Neural cell (in vitro differentiated cells): ENCODE data around the gene LHFPL6. TPM values are rescaled to one million over a fixed set of nuclear protein-coding genes. Genes with fewer than 3 reads are reported as not detected.

Experiments used
- H2AFZ ChIP-seq: fragments of 200-600, 300-800 bp; sonication (generic), shearing (Covaris generic); 2 replicates; pipeline ENCODE4 v1.6.0; 2014; ENCODE audit warnings: low read depth, mild to moderate bottlenecking, antibody characterized with exemption, low read length, moderate library complexity
- H3F3A ChIP-seq: fragments of 200-600 bp; shearing (Covaris generic); 2 replicates; pipeline ENCODE4 v1.6.1; 2016; ENCODE audit warnings: mild to moderate bottlenecking, moderate library complexity, mixed read lengths, antibody characterized with exemption, low read length; ENCODE audit not compliant: insufficient read depth, poor library complexity, severe bottlenecking
- H3K27ac ChIP-seq: fragments of 200-600, 300-800 bp; sonication (generic), shearing (Covaris generic); 2 replicates; pipeline ENCODE4 v1.5.1; 2014; ENCODE audit warnings: mild to moderate bottlenecking, low read length, moderate library complexity
- H3K27me3 ChIP-seq: fragments of 300-800, 200-600 bp; sonication (generic), shearing (Covaris generic); 2 replicates; pipeline ENCODE4 v1.6.0; 2014; ENCODE audit warnings: mild to moderate bottlenecking, low read depth, low read length, moderate library complexity; ENCODE audit not compliant: insufficient read depth
- H3K36me3 ChIP-seq: fragments of 300-800, 200-600 bp; sonication (generic), shearing (Covaris generic); 2 replicates; pipeline ENCODE4 v1.5.1; 2014; ENCODE audit warnings: mild to moderate bottlenecking, antibody characterized with exemption, low read length, moderate library complexity; ENCODE audit not compliant: insufficient read depth
- H3K4me2 ChIP-seq: fragments of 300-800, 200-600 bp; sonication (generic), shearing (Covaris generic); 2 replicates; pipeline ENCODE4 v1.6.0; 2014; ENCODE audit warnings: mild to moderate bottlenecking, low read length
- H3K4me3 ChIP-seq: fragments of 300-800, 200-600 bp; sonication (generic), shearing (Covaris generic); 2 replicates; pipeline ENCODE4 v1.5.1; 2014; ENCODE audit warnings: mild to moderate bottlenecking, low read length, moderate library complexity
- H3K79me2 ChIP-seq: fragments of 200-600 bp; shearing (Covaris generic); replicated peaks from 2 replicates; pipeline ENCODE4 v1.6.0; 2014; ENCODE audit warnings: mild to moderate bottlenecking, low read length, moderate library complexity; ENCODE audit not compliant: insufficient read depth
- H3K9ac ChIP-seq: fragments of 300-800, 200-600 bp; sonication (generic), shearing (Covaris generic); 2 replicates; pipeline ENCODE4 v1.6.1; 2016; ENCODE audit warnings: mild to moderate bottlenecking, low read length, mixed read lengths
- H3K9me2 ChIP-seq: fragments of 200-600 bp; shearing (Covaris generic); 2 replicates; pipeline ENCODE4 v1.6.1; 2016; ENCODE audit warnings: mild to moderate bottlenecking, low read length, mixed read lengths; ENCODE audit not compliant: insufficient read depth
- H3K9me3 ChIP-seq: fragments of 200-600, 300-800 bp; sonication (generic), shearing (Covaris generic); 2 replicates; pipeline ENCODE4 v1.6.1; 2016; ENCODE audit warnings: mild to moderate bottlenecking, mixed run types, low read length, moderate library complexity, mixed read lengths
- H4K20me1 ChIP-seq: fragments of 200-600 bp; shearing (Covaris generic); 2 replicates; pipeline ENCODE4 v1.6.1; 2016; ENCODE audit warnings: mild to moderate bottlenecking, mixed run types; ENCODE audit not compliant: insufficient read depth
- CTCF ChIP-seq: fragments of 450-650 bp; IDR thresholded peaks from 2 replicates; pipeline ENCODE4 v1.5.1; 2014; ENCODE audit warnings: antibody characterized with exemption, mild to moderate bottlenecking, moderate library complexity; ENCODE audit not compliant: poor library complexity, severe bottlenecking
- EZH2 ChIP-seq: fragments of 200-600, 300-800 bp; shearing (Covaris generic), sonication (generic); IDR thresholded peaks from 2 replicates; pipeline ENCODE4 v1.6.1; 2014; ENCODE audit warnings: antibody characterized with exemption, low read length, borderline replicate concordance, mild to moderate bottlenecking; ENCODE audit not compliant: insufficient read depth, poor library complexity, severe bottlenecking
- MXI1 ChIP-seq: fragments of 450-650 bp; conservative IDR thresholded peaks from 2 replicates; pipeline ENCODE4 v1.6.1; 2014; ENCODE audit warnings: antibody characterized with exemption, mild to moderate bottlenecking; ENCODE audit not compliant: poor library complexity, severe bottlenecking
- POLR2AphosphoS5 ChIP-seq: IDR thresholded peaks from 2 replicates; pipeline ENCODE4 v1.6.1; 2012
- RAD21 ChIP-seq: fragments of 450-650 bp; conservative IDR thresholded peaks from 2 replicates; pipeline ENCODE4 v1.6.1; 2014; ENCODE audit warnings: antibody characterized with exemption, mild to moderate bottlenecking, moderate library complexity
- TAF1 ChIP-seq: IDR thresholded peaks from 2 replicates; pipeline ENCODE4 v1.6.1; 2012; ENCODE audit warnings: low read depth
- polyA plus RNA-seq: library from polyadenylated mRNA; depleted of rRNA; stranded (reverse); fragments of >200 nt; gene quantifications from 2 replicates; pipeline ENCODE4 v1.2.3, GENCODE V29; 2014
- TF ChIP-seq, protein P1 (sequence below): IDR thresholded peaks from 2 replicates; pipeline ENCODE4 v1.6.1; 2012; ENCODE audit warnings: borderline replicate concordance

Gene LHFPL6
- polyA plus RNA-seq, 1 donor from 2014 or later, result 36.3 TPM

- Histone ChIP-seq H3K4me3 (peak overlapping the region; percentile 3), H3K9me2 (no peaks in the 10 kb centered on the region), H3K27ac (no peak overlapping the region), H3K36me3 (no peaks in the 10 kb centered on the region), H3K4me2 (no peak overlapping the region), H3K9me3 (no peaks in the 10 kb centered on the region), H3F3A (no peaks in the 10 kb centered on the region), H3K9ac (no peak overlapping the region), H4K20me1 (no peaks in the 10 kb centered on the region), H3K27me3 (no peaks in the 10 kb centered on the region), H3K79me2 (no peaks in the 10 kb centered on the region), H2AFZ (no peak overlapping the region)
- TF ChIP-seq MXI1, result no peak
- no peak for TF ChIP-seq POLR2AphosphoS5
- TF ChIP-seq RAD21, result no peak
Observed at GRCh38 chr13:39536906-39537305, 66.1 kb downstream of the LHFPL6 start.

- Histone ChIP-seq H3F3A (no peaks in the 10 kb centered on the region), H3K9me2 (no peaks in the 10 kb centered on the region), H3K79me2 (no peaks in the 10 kb centered on the region), H3K27ac (no peak overlapping the region), H2AFZ (no peak overlapping the region), H3K36me3 (no peaks in the 10 kb centered on the region), H3K4me3 (no peak overlapping the region), H4K20me1 (no peaks in the 10 kb centered on the region), H3K27me3 (no peaks in the 10 kb centered on the region), H3K9ac (no peak overlapping the region), H3K4me2 (no peak overlapping the region), H3K9me3 (no peaks in the 10 kb centered on the region)
- TF ChIP-seq TAF1 (no peak), CTCF (no peak)
- TF ChIP-seq, protein P1, sequence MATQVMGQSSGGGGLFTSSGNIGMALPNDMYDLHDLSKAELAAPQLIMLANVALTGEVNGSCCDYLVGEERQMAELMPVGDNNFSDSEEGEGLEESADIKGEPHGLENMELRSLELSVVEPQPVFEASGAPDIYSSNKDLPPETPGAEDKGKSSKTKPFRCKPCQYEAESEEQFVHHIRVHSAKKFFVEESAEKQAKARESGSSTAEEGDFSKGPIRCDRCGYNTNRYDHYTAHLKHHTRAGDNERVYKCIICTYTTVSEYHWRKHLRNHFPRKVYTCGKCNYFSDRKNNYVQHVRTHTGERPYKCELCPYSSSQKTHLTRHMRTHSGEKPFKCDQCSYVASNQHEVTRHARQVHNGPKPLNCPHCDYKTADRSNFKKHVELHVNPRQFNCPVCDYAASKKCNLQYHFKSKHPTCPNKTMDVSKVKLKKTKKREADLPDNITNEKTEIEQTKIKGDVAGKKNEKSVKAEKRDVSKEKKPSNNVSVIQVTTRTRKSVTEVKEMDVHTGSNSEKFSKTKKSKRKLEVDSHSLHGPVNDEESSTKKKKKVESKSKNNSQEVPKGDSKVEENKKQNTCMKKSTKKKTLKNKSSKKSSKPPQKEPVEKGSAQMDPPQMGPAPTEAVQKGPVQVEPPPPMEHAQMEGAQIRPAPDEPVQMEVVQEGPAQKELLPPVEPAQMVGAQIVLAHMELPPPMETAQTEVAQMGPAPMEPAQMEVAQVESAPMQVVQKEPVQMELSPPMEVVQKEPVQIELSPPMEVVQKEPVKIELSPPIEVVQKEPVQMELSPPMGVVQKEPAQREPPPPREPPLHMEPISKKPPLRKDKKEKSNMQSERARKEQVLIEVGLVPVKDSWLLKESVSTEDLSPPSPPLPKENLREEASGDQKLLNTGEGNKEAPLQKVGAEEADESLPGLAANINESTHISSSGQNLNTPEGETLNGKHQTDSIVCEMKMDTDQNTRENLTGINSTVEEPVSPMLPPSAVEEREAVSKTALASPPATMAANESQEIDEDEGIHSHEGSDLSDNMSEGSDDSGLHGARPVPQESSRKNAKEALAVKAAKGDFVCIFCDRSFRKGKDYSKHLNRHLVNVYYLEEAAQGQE, result no peak
Observed at GRCh38 chr13:39536274-39536673, 66.7 kb downstream of the LHFPL6 start.

DNA sequence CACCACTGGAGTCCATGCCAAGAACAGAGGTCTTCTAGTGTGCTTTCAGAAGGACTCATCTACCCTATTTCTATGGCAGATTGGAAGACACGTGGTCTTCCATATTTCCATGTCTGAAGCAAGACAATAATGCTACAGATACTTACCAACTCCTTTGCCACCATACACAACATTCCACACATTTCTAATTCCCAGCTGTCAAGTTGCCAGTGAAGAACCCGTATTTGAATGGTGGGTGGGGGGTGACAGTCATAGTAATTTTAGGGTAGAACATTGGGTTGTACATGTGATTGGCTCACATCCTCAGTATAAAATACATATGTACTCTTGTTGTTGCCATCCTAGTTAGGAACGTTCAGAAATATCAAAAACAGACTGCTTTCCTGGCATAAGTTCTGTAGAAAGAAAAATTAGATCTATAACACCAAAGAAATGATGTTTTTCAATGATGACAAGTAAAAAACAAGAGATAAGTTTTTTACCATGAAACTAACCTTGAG lies 69.3 kb downstream of the LHFPL6 start:
- H3K9ac ChIP-seq, result no peak overlapping the region
- H3K9me3 ChIP-seq, result no peaks in the 10 kb centered on the region
- H3K79me2 ChIP-seq, result peaks cover 10% of the 10 kb centered on the region
- H3F3A ChIP-seq, result no peaks in the 10 kb centered on the region
- no peaks in the 10 kb centered on the region for H3K36me3 ChIP-seq
- H2AFZ ChIP-seq, result no peak overlapping the region
- no peak overlapping the region for H3K4me2 ChIP-seq
- H3K27me3 ChIP-seq, result no peaks in the 10 kb centered on the region
- no peaks in the 10 kb centered on the region for H3K9me2 ChIP-seq
- no peak overlapping the region for H3K4me3 ChIP-seq
- no peaks in the 10 kb centered on the region for H4K20me1 ChIP-seq
- no peak for TF ChIP-seq EZH2
- no peak overlapping the region for H3K27ac ChIP-seq
